Esophagus squamous epithelium (tissue), 5 donors: Measurements from ENCODE around the gene SLC24A4. TPM values are rescaled to one million over a fixed set of nuclear protein-coding genes. Genes with fewer than 3 reads are reported as not detected.

Experiments used
- DNase-seq: peaks from one replicate; lab custom pipeline; 2025; lab: John Stamatoyannopoulos, UW
- H3K27ac ChIP-seq, 4 donors: fragments of 200-600 bp; sonication (generic); one replicate each; pipeline ENCODE4 v1.5.1; 2016 to 2019; ENCODE audit warnings: mild to moderate bottlenecking in 1 of 4
- H3K27me3 ChIP-seq, 4 donors: fragments of 200-600 bp; sonication (generic); 1 replicate in 3 of 4; 2 replicates in 1 of 4; pipeline versions ENCODE4 v1.5.1 to v1.6.0; 2017 to 2021; ENCODE audit warnings: antibody characterized with exemption in 1 of 4
- H3K36me3 ChIP-seq, 3 donors: fragments of 200-600 bp; sonication (generic); one replicate each; pipeline ENCODE4 v1.5.1; 2016 to 2019
- H3K4me1 ChIP-seq, 3 donors: fragments of 200-600 bp; sonication (generic); one replicate each; pipeline ENCODE4 v1.5.1; 2017 to 2019
- H3K4me3 ChIP-seq, 4 donors: fragments of 200-600 bp; sonication (generic); 1 replicate in 3 of 4; 2 replicates in 1 of 4; pipeline ENCODE4 v1.5.1; 2016 to 2019; ENCODE audit warnings: mild to moderate bottlenecking in 2 of 4, moderate library complexity in 1 of 4
- H3K9me3 ChIP-seq, 3 donors: fragments of 200-600 bp; sonication (generic); one replicate each; pipeline ENCODE4 v1.5.1; 2016 to 2019
- CTCF ChIP-seq, 6 experiments: fragments of 450-650 bp in 4 of 6; fragments of 200-600 bp in 2 of 6; sonication (generic) in 2 of 6; IDR thresholded peaks; one replicate each; pipeline ENCODE4 v1.5.1; 2016 to 2019; ENCODE audit warnings: antibody characterized with exemption in 6 of 6, mild to moderate bottlenecking in 4 of 6, moderate library complexity in 4 of 6
- POLR2A ChIP-seq, 4 donors: fragments of 450-650 bp; IDR thresholded peaks; one replicate each; pipeline ENCODE4 v1.6.1; 2017; ENCODE audit warnings: antibody characterized with exemption in 4 of 4, mild to moderate bottlenecking in 4 of 4, moderate library complexity in 3 of 4
- WGBS, 2 donors: methylation state at CpG; one replicate each; pipeline ENCODE4 v1.1.5; 2018; 5-methylcytosine and 5-hydroxymethylcytosine counted together
- intact Hi-C: fragments of 100-400 bp; cut with DNase I; formaldehyde crosslinking; loops from one replicate; pipeline ENCODE4 v1.15.0; 2022
- total RNA-seq, 4 donors: library from RNA; depleted of rRNA; stranded (reverse); fragments of >200 nt; gene quantifications; one replicate each; pipeline ENCODE4 v1.1.0, GENCODE V29; 2016
- donor health status: DM: yes; HTN: yes; CAD: no.

Gene SLC24A4
- total RNA-seq, 4 donors from 2014 or later: 0.04 to 0.38 (median 0.20) TPM

GRCh38 chr14:92513204-92513965 lies 190.4 kb downstream of the SLC24A4 start, which contains the start of gene RIN3:
TSS of gene RIN3 (plus strand) at chr14:92513781. CDS start at chr14:92513933, 152 bp downstream.
- H3K4me1 ChIP-seq: peaks cover 0 to 69% (median 19%) of the 10 kb centered on the region in 3 donors
- H3K4me3 ChIP-seq: peak within 1 kb of the TSS; percentile 61 to 85 (median 80)
- intact Hi-C loops: no loop called here
- peak in 2 of 4 donors; percentile 45 to 60 for TF ChIP-seq POLR2A (IDR thresholded peaks at IDR 0.05)
- no peak for TF ChIP-seq CTCF (IDR thresholded peaks at IDR 0.05)
- peaks cover 0 to 10% (median 0%) of the 10 kb centered on the region in 4 donors for H3K27me3 ChIP-seq
- no peaks in the 10 kb centered on the region for H3K9me3 ChIP-seq
- H3K36me3 ChIP-seq: no peaks in the 10 kb centered on the region
- peak; percentile 16 for DNase-seq
- 11% methylated on average over 12 of the region's 79 CpGs; no CpG with 5 or more reads in 1 of the 2 donors for WGBS, 2 donors
- H3K27ac ChIP-seq: peak within 1 kb of the TSS; percentile 82 to 91 (median 86)

- Histone ChIP-seq H3K27ac (peak overlapping the region; percentile 82 to 91 (median 86)), H3K9me3 (no peaks in the 10 kb centered on the region), H3K4me1 (peaks cover 0 to 77% (median 19%) of the 10 kb centered on the region in 3 donors), H3K27me3 (peaks cover 0 to 10% (median 0%) of the 10 kb centered on the region in 4 donors), H3K36me3 (no peaks in the 10 kb centered on the region), H3K4me3 (peak overlapping the region; percentile 61 to 85 (median 80))
- TF ChIP-seq CTCF (IDR thresholded peaks at IDR 0.05) (no peak), POLR2A (IDR thresholded peaks at IDR 0.05) (no peak)
- 4% methylated on average over 10 of the region's 81 CpGs; no CpG with 5 or more reads in 1 of the 2 donors for WGBS, 2 donors
- intact Hi-C loops: no loop called here
- DNase-seq: no peak
These were observed 191.2 kb downstream of the SLC24A4 start for GRCh38 chr14:92513966-92514843.

- H3K4me1 ChIP-seq: peaks cover 0 to 83% (median 19%) of the 10 kb centered on the region in 3 donors
- H3K4me3 ChIP-seq: peak overlapping the region; percentile 61 to 85 (median 80)
- no peak for DNase-seq
- TF ChIP-seq POLR2A (IDR thresholded peaks at IDR 0.05) (no peak), CTCF (IDR thresholded peaks at IDR 0.05) (no peak)
- no peaks in the 10 kb centered on the region for H3K9me3 ChIP-seq
- H3K27me3 ChIP-seq: peaks cover 0 to 10% (median 0%) of the 10 kb centered on the region in 4 donors
- intact Hi-C loops: no loop called here
- 70% methylated on average over 9 to 10 of the region's 15 CpGs for WGBS, 2 donors
- H3K27ac ChIP-seq: peak overlapping the region in 3 of 4 donors; percentile 84 to 91 (median 89)
- no peaks in the 10 kb centered on the region for H3K36me3 ChIP-seq
These were observed 192.0 kb downstream of the SLC24A4 start for GRCh38 chr14:92514844-92515514.

- Histone ChIP-seq H3K4me1 (peaks cover 0 to 83% (median 19%) of the 10 kb centered on the region in 3 donors), H3K36me3 (no peaks in the 10 kb centered on the region), H3K9me3 (no peaks in the 10 kb centered on the region), H3K27me3 (peaks cover 0 to 10% (median 0%) of the 10 kb centered on the region in 4 donors), H3K4me3 (peak overlapping the region in 3 of 4 donors; percentile 61 to 82 (median 79)), H3K27ac (peak overlapping the region in 3 of 4 donors; percentile 84 to 91 (median 89))
- DNase-seq: no peak
- intact Hi-C loops: no loop called here
- 66 to 87% methylated on average over 4 to 5 of the region's 5 CpGs for WGBS, 2 donors
- TF ChIP-seq CTCF (IDR thresholded peaks at IDR 0.05) (no peak), POLR2A (IDR thresholded peaks at IDR 0.05) (no peak)
These were observed 192.8 kb downstream of the SLC24A4 start for GRCh38 chr14:92515546-92516343.
